ENCODE measurements around the gene TMEM240.
"Not testable (repeated sequence)": the region's sequence is repeated elsewhere in the genome, so short reads cannot be mapped to it uniquely, and the experiment has no call there.

Gene TMEM240

DNA sequence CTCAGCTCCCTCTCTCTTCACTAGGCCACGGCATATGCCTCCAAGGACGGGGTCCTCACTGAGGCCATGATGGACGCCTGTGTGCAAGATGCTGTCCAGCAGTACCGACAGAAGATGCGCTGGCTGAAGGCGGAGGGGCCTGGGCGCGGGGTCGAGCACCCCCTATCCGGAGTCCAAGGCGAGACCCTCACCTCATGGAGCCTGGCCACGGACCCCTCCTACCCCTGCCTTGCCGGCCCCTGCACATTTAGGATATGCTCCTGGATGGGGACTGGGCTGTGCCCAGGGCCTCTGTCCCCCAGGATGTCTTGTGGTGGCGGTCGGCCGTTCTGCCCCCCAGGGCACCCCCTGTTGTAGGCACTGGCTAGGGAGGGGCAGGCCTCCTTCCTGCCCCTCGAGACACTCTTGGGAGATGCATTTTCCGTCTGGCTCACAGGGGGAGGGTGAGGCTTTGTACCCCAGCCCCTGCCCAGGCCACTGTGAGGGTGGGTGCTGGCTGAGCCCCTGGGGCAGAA is 44.9 kb downstream of the TMEM240 start:
- not testable (repeated sequence) for DNase-seq (ENCODE audit: low read depth, low spot score)

DNA sequence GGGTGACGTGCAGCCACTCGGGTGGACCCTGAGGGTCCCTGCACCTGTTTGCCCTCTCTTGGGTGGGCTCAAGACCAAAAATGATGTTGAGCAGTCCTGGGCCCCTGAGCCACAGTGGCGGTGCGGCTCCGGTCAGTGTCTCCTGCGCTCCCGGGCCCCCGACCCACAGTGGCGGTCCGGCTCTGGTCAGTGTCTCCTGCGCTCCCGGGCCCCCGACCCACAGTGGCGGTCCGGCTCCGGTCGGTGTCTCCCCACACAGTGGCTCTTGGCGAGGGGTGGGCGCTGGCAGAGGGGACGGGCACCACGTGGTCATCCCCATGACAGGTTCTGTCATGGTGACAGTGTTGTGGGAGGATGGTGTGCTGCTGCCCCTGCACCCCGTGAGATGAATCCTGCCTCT is 46.1 kb downstream of the TMEM240 start:
- not testable (repeated sequence) for DNase-seq (ENCODE audit: low read depth, low spot score)

GRCh38 chr1:1491601-1492000 is 48.8 kb downstream of the TMEM240 start:
- no peak for DNase-seq (ENCODE audit: low read depth, low spot score)

DNA sequence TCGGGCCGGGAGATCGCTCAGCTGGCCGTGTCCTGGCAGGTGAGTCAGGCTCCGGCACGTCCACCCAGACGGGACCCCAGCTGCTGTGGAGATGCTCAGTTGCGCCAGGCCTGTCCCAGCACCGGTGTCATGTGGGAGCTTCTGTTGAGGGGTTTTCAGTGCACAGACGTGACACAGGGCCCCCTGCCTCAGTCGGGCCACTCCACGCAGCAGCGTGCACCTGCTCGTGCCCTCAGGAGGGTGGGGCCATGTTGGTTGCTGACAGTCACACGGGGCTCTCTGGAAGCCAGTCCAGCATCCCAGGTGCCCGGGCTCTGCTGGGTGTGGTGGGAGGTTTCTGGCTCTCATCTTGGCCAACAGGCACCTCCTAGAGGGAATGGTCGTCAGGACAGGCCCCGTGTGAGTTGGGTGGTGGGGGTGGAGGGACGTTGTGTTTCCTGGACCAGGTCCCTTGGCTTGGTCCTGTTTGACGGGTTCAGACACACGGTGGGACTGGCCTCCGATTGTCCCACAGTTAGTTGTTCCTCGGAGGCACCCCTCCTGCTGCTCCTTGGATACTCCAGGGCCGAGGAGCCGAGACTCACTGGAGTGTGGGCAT is 49.7 kb downstream of the TMEM240 start:
- no peak for DNase-seq (ENCODE audit: low read depth, low spot score)

GRCh38 chr1:1489861-1490260 is 50.6 kb downstream of the TMEM240 start:
- no peak for DNase-seq (ENCODE audit: low read depth, low spot score)

DNA sequence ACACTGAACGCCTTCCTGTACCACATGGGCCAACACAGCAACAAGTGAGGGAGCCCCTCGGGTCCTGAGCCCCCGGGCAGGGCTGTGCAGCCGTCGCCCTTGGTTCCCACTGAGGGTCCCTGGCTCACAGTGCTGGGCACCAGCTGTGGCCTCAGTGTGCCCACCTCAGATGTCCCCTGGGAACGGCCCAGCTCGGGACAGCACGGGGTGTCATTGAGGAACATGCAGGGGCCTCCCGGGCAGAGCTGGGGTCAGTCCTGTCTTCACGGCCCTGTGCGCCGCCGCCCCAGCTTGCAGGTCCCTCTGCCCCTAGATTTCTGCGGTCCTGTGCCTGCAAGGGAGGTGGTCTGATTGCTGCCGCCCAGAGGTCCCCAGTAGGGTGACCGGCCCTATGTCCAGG is 51.2 kb downstream of the TMEM240 start:
- DNase-seq (ENCODE audit: low read depth, low spot score): no peak

DNA sequence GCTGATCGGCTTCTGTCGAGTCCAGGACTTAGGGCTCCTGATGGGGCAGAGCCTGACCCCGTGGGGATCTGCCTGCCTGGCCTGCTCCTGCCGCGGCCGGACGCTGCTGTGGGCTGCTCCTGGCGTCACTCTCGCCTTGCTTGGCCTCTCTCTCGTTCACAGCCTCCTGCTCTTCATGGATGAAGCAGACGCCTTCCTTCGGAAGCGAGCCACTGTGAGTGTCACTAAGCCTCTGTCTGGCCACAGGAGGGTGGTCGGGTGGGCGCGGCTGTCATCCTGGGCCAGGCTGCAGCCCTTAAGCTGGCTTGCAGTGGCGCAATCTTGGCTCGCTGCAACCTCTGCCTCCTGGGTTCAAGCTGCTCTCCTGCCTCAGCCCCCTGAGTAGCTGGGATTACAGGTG is 52.7 kb downstream of the TMEM240 start:
- no peak for DNase-seq (ENCODE audit: low read depth, low spot score)

DNA sequence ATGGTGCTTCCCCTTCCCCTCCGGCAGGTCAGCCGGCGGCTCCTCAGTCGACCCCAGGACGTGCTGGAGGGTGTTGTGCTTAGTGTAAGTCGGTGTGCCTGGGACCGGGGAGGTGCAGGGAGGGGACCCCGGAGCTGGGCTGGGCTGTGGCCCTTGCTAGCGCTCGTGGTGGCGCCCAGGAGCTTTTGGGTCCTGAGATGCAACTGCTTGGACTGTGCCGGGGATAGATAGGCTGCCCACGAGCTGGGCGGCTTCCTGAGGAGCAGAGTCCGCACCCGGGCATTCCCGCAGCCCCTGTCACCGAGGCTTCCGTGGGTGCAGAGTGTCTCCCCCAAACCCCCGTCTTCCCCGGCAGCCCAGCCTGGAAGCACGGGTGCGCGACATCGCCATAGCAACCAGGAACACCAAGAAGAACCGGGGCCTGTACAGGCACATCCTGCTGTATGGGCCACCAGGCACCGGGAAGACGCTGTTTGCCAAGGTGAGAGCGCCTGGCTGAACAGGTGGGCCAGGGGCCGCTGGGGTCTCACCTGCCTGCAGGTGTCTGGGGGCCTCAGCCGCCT is 54.6 kb downstream of the TMEM240 start:
- DNase-seq (ENCODE audit: low read depth, low spot score): not testable (repeated sequence)

GRCh38 chr1:1484976-1485750 is 55.3 kb downstream of the TMEM240 start:
- DNase-seq (ENCODE audit: low read depth, low spot score): not testable (repeated sequence)

Data from astrocyte of the hippocampus (primary cell).